Skeletal muscle tissue (tissue), 4 donors: ENCODE results near the gene PATL1. TPM values are rescaled to one million over a fixed set of nuclear protein-coding genes. Genes with fewer than 3 reads are reported as not detected.

Source experiments
- H3K27ac ChIP-seq: one replicate; pipeline ENCODE4 v1.7.0; 2013; ENCODE audit warnings: mild to moderate bottlenecking, low read depth, low read length, inconsistent platforms
- H3K27me3 ChIP-seq, 3 donors: one replicate each; pipeline ENCODE4 v1.7.0; 2013; ENCODE audit warnings: low read length in 3 of 3; ENCODE audit not compliant: control insufficient read depth in 3 of 3, insufficient read depth in 3 of 3
- H3K36me3 ChIP-seq, 3 donors: one replicate each; pipeline ENCODE4 v1.7.0; 2013; ENCODE audit warnings: low read length in 3 of 3; ENCODE audit not compliant: control insufficient read depth in 3 of 3, insufficient read depth in 3 of 3
- H3K4me1 ChIP-seq, 3 donors: one replicate each; pipeline ENCODE4 v1.7.0; 2013; ENCODE audit warnings: low read length in 3 of 3, mild to moderate bottlenecking in 3 of 3; ENCODE audit not compliant: control insufficient read depth in 3 of 3, insufficient read depth in 3 of 3
- H3K4me3 ChIP-seq, 3 donors: one replicate each; pipeline ENCODE4 v1.7.0; 2013; ENCODE audit warnings: low read length in 3 of 3
- H3K9ac ChIP-seq, 3 donors: one replicate each; pipeline ENCODE4 v1.7.0; 2013; ENCODE audit warnings: low read length in 3 of 3, mild to moderate bottlenecking in 3 of 3, moderate library complexity in 2 of 3, low read depth in 1 of 3
- H3K9me3 ChIP-seq, 3 donors: one replicate each; pipeline ENCODE4 v1.7.0; 2013; ENCODE audit warnings: low read length in 3 of 3; ENCODE audit not compliant: control insufficient read depth in 3 of 3
- total RNA-seq: library from RNA; depleted of rRNA; stranded (reverse); fragments of >200 nt; gene quantifications from one replicate; pipeline ENCODE4 v1.2.3, GENCODE V29; 2014
- donor health status: Osteomylitis.

Gene PATL1
- total RNA-seq, 1 donor from 2014 or later = 4.2 TPM

- H3K9me3 ChIP-seq = no peaks in the 10 kb centered on the region
- H3K36me3 ChIP-seq = no peaks in the 10 kb centered on the region
- H3K27ac ChIP-seq = peak overlapping the region; percentile 96
- H3K4me3 ChIP-seq = peak overlapping the region; percentile 68 to 75 (median 70)
- H3K4me1 ChIP-seq = peaks cover 23 to 26% (median 26%) of the 10 kb centered on the region in 3 donors
- H3K9ac ChIP-seq = peak overlapping the region; percentile 82 to 93 (median 84)
- H3K27me3 ChIP-seq = no peaks in the 10 kb centered on the region
Observed at GRCh38 chr11:59616396-59616982, 52.3 kb downstream of the PATL1 start.

- peak within 1 kb of the TSS; percentile 90 to 97 (median 92) for H3K4me3 ChIP-seq
- H3K36me3 ChIP-seq = no peaks in the 10 kb centered on the region
- peak within 1 kb of the TSS; percentile 96 for H3K27ac ChIP-seq
- H3K9ac ChIP-seq = peak within 1 kb of the TSS; percentile 89 to 98 (median 94)
- H3K27me3 ChIP-seq = no peaks in the 10 kb centered on the region
- no peaks in the 10 kb centered on the region for H3K9me3 ChIP-seq
- H3K4me1 ChIP-seq = peaks cover 23 to 31% (median 26%) of the 10 kb centered on the region in 3 donors
Observed at GRCh38 chr11:59615637-59616395, 53.0 kb downstream of the PATL1 start, which contains the start of gene OSBP. TSS of gene OSBP (minus strand) at chr11:59615774. CDS start at chr11:59615664, 110 bp downstream.

- Histone ChIP-seq H3K9me3 (no peaks in the 10 kb centered on the region), H3K36me3 (peaks cover 0 to 3% (median 3%) of the 10 kb centered on the region in 3 donors), H3K4me3 (peak overlapping the region; percentile 90 to 97 (median 92)), H3K27me3 (no peaks in the 10 kb centered on the region), H3K9ac (peak overlapping the region; percentile 89 to 98 (median 94)), H3K27ac (peak overlapping the region; percentile 85), H3K4me1 (peaks cover 28 to 37% (median 31%) of the 10 kb centered on the region in 3 donors)
Observed at GRCh38 chr11:59615120-59615636, 53.7 kb downstream of the PATL1 start.

- peaks cover 0 to 10% (median 7%) of the 10 kb centered on the region in 3 donors for H3K36me3 ChIP-seq
- peaks cover 32 to 40% (median 34%) of the 10 kb centered on the region in 3 donors for H3K4me1 ChIP-seq
- no peaks in the 10 kb centered on the region for H3K9me3 ChIP-seq
- peak overlapping the region; percentile 85 for H3K27ac ChIP-seq
- peak overlapping the region; percentile 89 to 98 (median 94) for H3K9ac ChIP-seq
- H3K27me3 ChIP-seq = no peaks in the 10 kb centered on the region
- H3K4me3 ChIP-seq = peak overlapping the region; percentile 90 to 97 (median 92)
Observed at GRCh38 chr11:59614277-59615119, 54.3 kb downstream of the PATL1 start.

GRCh38 chr11:59611570-59612565 lies 57.0 kb downstream of the PATL1 start:
- Histone ChIP-seq H3K27ac (peak overlapping the region; percentile 85), H3K36me3 (peaks cover 9 to 33% (median 27%) of the 10 kb centered on the region in 3 donors), H3K4me3 (peak overlapping the region; percentile 49 to 97 (median 61)), H3K27me3 (no peaks in the 10 kb centered on the region), H3K9me3 (no peaks in the 10 kb centered on the region), H3K4me1 (peaks cover 49 to 61% (median 53%) of the 10 kb centered on the region in 3 donors), H3K9ac (peak overlapping the region; percentile 60 to 98 (median 65))

GRCh38 chr11:59610289-59610688 lies 58.5 kb downstream of the PATL1 start:
- Histone ChIP-seq H3K36me3 (peaks cover 15 to 46% (median 42%) of the 10 kb centered on the region in 3 donors), H3K9me3 (no peaks in the 10 kb centered on the region), H3K9ac (no peak overlapping the region), H3K27me3 (no peaks in the 10 kb centered on the region), H3K4me3 (no peak overlapping the region), H3K4me1 (peaks cover 53 to 69% (median 68%) of the 10 kb centered on the region in 3 donors), H3K27ac (peak overlapping the region; percentile 85)

- Histone ChIP-seq H3K9ac (no peak overlapping the region), H3K4me3 (no peak overlapping the region), H3K27me3 (no peaks in the 10 kb centered on the region), H3K9me3 (no peaks in the 10 kb centered on the region), H3K36me3 (peaks cover 16 to 55% (median 53%) of the 10 kb centered on the region in 3 donors), H3K4me1 (peaks cover 41 to 64% (median 57%) of the 10 kb centered on the region in 3 donors), H3K27ac (peak overlapping the region; percentile 40)
Observed at GRCh38 chr11:59607703-59608454, 61.0 kb downstream of the PATL1 start.

GRCh38 chr11:59602432-59602831 lies 66.4 kb downstream of the PATL1 start:
- Histone ChIP-seq H3K27ac (no peak overlapping the region), H3K4me1 (peaks cover 13 to 24% (median 17%) of the 10 kb centered on the region in 3 donors), H3K4me3 (no peak overlapping the region), H3K9ac (no peak overlapping the region), H3K27me3 (no peaks in the 10 kb centered on the region), H3K36me3 (peaks cover 57 to 81% (median 78%) of the 10 kb centered on the region in 3 donors), H3K9me3 (no peaks in the 10 kb centered on the region)
